GM21423 (cell line): Measurements from ENCODE around the gene CORO1C.

Experiments used
- ATAC-seq: cut with Tn5 transposase; IDR thresholded peaks from one replicate; pipeline ENCODE4 v1.9.1; 2021; ENCODE audit warnings: mild to moderate bottlenecking, moderate library complexity; ENCODE audit not compliant: unreplicated experiment

CORO1C gene

DNA sequence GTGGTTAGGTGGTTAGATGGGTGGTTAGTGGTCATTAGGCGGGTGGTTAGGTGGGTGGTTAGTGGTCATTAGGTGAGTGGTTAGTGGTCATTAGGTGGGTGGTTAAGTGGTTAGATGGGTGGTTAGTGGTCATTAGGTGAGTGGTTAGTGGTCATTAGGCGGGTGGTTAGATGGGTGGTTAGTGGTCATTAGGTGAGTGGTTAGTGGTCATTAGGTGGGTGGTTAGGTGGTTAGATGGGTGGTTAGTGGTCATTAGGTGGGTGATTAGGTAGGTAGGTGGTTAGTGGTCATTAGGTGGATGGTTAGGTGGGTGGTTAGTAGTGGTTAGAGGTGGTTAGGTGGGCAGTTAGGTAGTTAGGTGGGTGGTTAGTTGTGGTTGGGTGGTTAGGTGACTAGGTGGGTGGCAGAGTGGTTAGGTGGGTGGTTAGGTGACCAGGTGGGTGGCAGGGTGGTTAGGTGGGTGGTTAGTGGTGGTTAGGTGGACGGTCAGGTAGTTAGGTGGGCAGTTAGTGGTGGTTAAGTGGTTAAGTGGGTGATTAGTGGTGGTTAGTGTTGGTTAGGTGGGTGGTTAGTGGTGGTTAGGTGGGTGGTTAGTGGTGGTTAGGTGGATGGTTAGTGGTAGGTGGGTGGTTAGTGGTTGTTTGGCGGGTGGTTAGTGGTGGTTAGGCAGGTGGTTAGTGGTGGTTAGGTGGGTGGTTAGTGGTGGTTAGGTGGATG, 125.5 kb downstream of the CORO1C start:
- ATAC-seq: no peak

- no peak for ATAC-seq
These were observed 126.2 kb downstream of the CORO1C start for GRCh38 chr12:108605000-108605689.

GRCh38 chr12:108604208-108604941, 126.9 kb downstream of the CORO1C start:
- no peak for ATAC-seq

DNA sequence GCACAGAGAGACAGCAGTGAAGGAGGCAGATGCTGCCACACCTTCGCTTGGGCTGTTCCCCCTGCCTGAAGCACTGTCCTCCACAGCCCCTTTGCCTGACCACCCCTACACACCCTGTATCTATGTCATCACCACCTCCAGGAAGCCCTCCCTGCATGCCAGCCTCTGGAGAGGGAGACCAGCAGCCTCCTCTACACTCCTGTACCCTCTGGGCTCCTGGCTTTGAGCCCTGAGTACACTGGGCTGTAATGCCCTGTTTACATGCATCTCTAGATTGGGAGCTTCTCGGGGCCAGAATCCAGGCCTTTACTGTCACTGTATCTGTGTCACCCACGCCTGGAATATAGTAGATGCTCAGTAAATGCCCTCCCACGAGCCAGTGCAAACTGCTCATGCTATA, 127.6 kb downstream of the CORO1C start:
- ATAC-seq: no peak

GRCh38 chr12:108602976-108603704, 128.2 kb downstream of the CORO1C start:
- no peak for ATAC-seq

- ATAC-seq: no peak
These were observed 129.1 kb downstream of the CORO1C start for GRCh38 chr12:108602209-108602705.

GRCh38 chr12:108600702-108601007, 130.7 kb downstream of the CORO1C start:
- ATAC-seq: no peak

DNA sequence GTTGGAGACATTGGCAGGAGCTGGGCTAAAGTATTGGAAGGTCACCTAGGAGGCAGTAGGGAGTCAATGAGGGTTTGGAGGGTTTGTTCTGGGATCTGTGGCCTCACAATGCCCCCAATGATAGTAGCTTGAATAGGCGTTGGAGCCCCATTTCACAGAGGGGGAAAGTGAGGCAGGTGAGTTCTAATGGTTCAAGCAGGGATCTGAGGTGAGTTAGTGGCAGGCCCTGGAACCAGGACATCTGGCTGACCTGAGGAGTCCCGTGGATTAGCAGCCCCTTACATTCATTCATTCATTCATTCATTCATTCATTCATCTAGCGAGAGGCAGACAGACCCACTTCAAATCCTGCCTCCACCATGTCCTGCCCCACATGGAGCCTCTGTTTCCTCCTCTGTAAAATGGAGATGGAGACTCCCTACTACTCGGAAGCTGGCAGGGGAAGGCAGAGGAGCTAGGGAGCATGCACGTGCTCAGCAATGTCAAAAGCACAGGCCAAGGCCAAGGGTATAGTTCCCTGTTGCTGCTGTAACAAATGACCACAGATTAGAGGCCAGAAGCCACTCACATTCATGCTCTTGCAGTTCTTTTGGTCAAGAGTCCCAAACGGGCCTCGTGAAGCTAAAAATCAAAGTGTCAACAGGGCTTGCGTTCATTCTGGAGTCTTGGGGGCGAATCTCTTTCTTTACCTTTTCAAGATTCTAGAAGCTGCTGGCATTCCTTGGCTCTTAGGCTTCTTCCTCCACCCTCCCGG, 131.2 kb downstream of the CORO1C start:
- no peak for ATAC-seq

GRCh38 chr12:108599541-108599940, 131.8 kb downstream of the CORO1C start:
- no peak for ATAC-seq

DNA sequence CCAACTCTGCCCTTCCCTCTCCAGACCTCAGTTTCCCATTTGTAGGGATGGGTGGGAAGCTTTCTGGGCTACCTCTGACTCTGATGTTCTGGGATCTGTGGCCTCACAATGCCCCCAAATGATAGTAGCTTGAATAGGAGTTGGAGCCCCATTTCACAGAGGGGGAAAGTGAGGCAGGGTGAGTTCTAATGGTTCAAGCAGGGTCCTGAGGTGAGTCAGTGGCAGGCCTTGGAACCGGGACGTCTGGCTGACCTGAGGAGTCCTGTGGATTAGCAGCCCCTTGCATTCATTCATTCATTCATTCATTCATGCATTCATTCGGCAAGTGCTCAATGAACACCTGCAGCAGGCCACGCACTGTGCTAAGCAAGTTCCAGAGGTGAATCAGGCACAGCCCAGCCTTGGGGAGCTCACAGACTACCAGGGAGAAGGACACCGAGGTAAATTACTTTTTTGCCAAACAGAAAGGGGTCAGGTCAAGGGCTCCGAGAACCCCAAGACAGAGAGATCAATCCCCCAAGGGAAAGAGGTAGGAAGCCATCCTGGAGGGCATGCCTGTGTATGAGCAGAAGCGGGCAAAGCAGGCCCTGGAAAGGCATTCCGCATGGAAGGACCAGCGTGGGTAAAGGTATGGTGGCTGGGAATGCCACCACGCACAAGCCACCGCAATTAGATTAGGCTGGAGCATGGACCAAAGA, 132.6 kb downstream of the CORO1C start:
- ATAC-seq: no peak

DNA sequence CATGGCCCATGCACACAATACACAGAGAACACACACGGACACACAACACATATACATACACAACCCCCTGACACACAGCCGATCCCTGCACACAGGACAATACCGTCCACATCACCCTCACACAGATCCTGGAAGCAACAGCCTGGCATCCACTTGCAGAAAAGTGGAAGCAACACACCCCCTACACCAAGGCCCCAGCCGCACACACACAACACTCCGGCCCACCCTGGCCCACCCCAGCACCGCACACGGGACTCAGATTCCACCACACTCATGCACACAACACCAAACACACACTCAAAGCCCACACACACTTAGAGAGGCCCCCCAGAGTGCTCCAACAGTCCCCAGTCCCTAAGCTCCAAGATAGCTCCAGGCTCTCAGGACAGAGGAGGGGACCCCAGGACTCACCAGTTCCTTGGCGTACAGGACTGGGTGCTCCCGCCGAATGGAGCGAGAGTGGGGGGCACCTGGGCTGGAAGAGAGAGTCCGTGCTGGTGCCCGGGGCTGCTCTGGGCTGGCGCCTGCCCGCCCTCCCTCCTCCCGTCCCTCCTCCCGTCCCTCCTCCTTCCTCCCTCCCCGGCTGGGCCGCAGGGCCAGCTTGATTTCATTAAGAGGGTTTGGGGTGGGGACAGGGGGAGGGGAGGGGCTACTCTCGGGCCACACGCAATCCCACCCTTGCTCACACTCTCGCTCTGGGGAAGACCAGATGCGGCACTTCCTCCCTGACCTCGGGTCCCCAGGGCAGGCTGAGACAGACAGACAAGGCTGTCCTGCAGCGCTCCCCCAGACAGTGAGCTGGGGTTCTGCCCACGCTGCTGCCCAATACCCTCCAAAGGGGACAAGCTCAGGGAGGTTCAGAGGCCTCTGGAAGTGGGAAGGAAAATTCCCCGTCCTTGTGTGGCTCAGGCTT, 133.5 kb downstream of the CORO1C start, which contains the start of gene TMEM119:
TSS of gene TMEM119 (minus strand) at position 526 of the 913 bp plus-strand sequence. CDS start 5,701 bp downstream, outside the sequence.
- ATAC-seq: no peak

DNA sequence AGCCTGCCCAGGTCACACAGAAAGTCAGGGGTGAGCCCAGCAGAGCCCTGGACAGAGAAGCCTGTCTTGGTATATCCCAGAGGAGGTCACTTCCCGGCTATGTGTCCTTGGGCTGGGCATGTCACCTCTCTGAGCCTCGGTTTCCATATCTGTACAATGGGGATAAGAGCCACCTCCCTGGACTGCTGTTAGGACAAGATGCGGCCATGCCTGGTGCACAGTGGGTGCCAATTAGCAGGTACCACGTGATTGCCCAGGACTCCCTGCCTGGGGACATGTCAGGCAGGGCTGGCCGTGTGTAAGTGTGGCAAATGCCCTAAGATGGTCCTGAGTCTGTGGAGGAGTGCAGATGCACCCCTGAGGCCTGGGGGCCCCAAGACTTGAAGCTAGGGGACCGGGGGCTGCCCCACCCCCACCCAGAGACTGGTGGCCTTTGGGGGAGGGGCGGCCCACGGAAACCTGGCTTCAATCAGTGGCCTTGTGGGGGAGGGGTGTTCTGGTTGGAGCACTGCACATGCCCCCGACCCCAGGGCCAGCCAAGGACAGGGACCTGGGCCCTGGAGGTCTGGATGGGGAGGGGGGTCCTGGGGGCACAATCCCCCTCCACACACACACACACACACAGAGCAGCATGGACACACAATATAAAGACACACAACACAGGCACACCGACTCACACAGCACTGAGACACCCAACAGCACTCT, 134.3 kb downstream of the CORO1C start:
- ATAC-seq: no peak

- no peak for ATAC-seq
These were observed 135.3 kb downstream of the CORO1C start for GRCh38 chr12:108595711-108596647.
